Measurements from ENCODE around the gene PIK3R4.

GRCh38 chr3:130645261-130645660 lies 101.4 kb downstream of the PIK3R4 start:
- TF ChIP-seq CTCF (IDR thresholded peaks at IDR 0.05): no peak
- TF ChIP-seq POLR2A (IDR thresholded peaks at IDR 0.05): no peak

Measured in lower leg skin (tissue), 3 donors.